ENCODE data around the gene IDE.

Gene IDE

GRCh38 chr10:92527716-92528115 is 46.2 kb downstream of the IDE start:
- no peak for DNase-seq (ENCODE audit: low read depth)
- H3K4me3 ChIP-seq (ENCODE audit: low read depth, low read length) = no peak overlapping the region
- no peak for TF ChIP-seq CTCF (IDR thresholded peaks at IDR 0.05; ENCODE audit: insufficient read depth, low read depth, low read length, missing control alignments)

GRCh38 chr10:92523639-92524038 is 50.3 kb downstream of the IDE start:
- no peak for DNase-seq (ENCODE audit: low read depth)
- no peak for TF ChIP-seq CTCF (IDR thresholded peaks at IDR 0.05; ENCODE audit: insufficient read depth, low read depth, low read length, missing control alignments)
- H3K4me3 ChIP-seq (ENCODE audit: low read depth, low read length) = no peak overlapping the region

GRCh38 chr10:92517034-92517655 is 56.7 kb downstream of the IDE start:
- DNase-seq (ENCODE audit: low read depth) = peak; percentile 86
- TF ChIP-seq CTCF (IDR thresholded peaks at IDR 0.05; ENCODE audit: insufficient read depth, low read depth, low read length, missing control alignments) = peak; percentile 72

GRCh38 chr10:92508866-92509265 is 65.0 kb downstream of the IDE start:
- no peak for DNase-seq (ENCODE audit: low read depth)
- no peak overlapping the region for H3K4me3 ChIP-seq (ENCODE audit: low read depth, low read length)
- TF ChIP-seq CTCF (IDR thresholded peaks at IDR 0.05; ENCODE audit: insufficient read depth, low read depth, low read length, missing control alignments) = no peak

More at GRCh38 chr10:92517034-92517655, 56.7 kb downstream of the IDE start:
- H3K4me3 ChIP-seq (ENCODE audit: low read depth, low read length) = no peak overlapping the region

GRCh38 chr10:92506336-92506735 is 67.6 kb downstream of the IDE start:
- no peak for DNase-seq (ENCODE audit: low read depth)
- H3K4me3 ChIP-seq (ENCODE audit: low read depth, low read length) = no peak overlapping the region
- TF ChIP-seq CTCF (IDR thresholded peaks at IDR 0.05; ENCODE audit: insufficient read depth, low read depth, low read length, missing control alignments) = no peak

- no peak for DNase-seq (ENCODE audit: low read depth)
- H3K4me3 ChIP-seq (ENCODE audit: low read depth, low read length) = no peak overlapping the region
- TF ChIP-seq CTCF (IDR thresholded peaks at IDR 0.05; ENCODE audit: insufficient read depth, low read depth, low read length, missing control alignments) = no peak
Observed at GRCh38 chr10:92505044-92505443, 68.8 kb downstream of the IDE start.

GRCh38 chr10:92502296-92502808 is 71.5 kb downstream of the IDE start:
- DNase-seq (ENCODE audit: low read depth) = no peak
- H3K4me3 ChIP-seq (ENCODE audit: low read depth, low read length) = no peak overlapping the region
- no peak for TF ChIP-seq CTCF (IDR thresholded peaks at IDR 0.05; ENCODE audit: insufficient read depth, low read depth, low read length, missing control alignments)
